AG09319 (cell line): Measurements from ENCODE around the gene AFG1L.
"Not testable (repeated sequence)": the region's sequence is repeated elsewhere in the genome, so short reads cannot be mapped to it uniquely, and the experiment has no call there.

Source experiments
- DNase-seq: peaks from one replicate; pipeline ENCODE4 v3.0.0-alpha.2; 2010; ENCODE audit warnings: low read depth; ENCODE audit errors: extremely low read depth
- CTCF ChIP-seq: IDR thresholded peaks from 2 replicates; pipeline ENCODE4 v1.5.1; 2011; ENCODE audit warnings: low read depth, mild to moderate bottlenecking, inconsistent platforms, low read length, moderate library complexity

The AFG1L gene

GRCh38 chr6:108442770-108443520, 148.1 kb downstream of the AFG1L start:
- DNase-seq = no peak
- TF ChIP-seq CTCF = no peak

GRCh38 chr6:108446629-108447150, 151.8 kb downstream of the AFG1L start:
- DNase-seq = no peak
- no peak for TF ChIP-seq CTCF

- no peak for TF ChIP-seq CTCF
These were observed 153.6 kb downstream of the AFG1L start for GRCh38 chr6:108448481-108448880.

GRCh38 chr6:108449717-108450116, 154.9 kb downstream of the AFG1L start:
- not testable (repeated sequence) for DNase-seq

More at GRCh38 chr6:108448481-108448880, 153.6 kb downstream of the AFG1L start:
- DNase-seq = no peak

- no peak for DNase-seq
- TF ChIP-seq CTCF = no peak
These were observed 157.0 kb downstream of the AFG1L start for GRCh38 chr6:108451816-108452215.

- no peak for TF ChIP-seq CTCF
- DNase-seq = no peak
These were observed 157.9 kb downstream of the AFG1L start for GRCh38 chr6:108452711-108453195.

- no peak for TF ChIP-seq CTCF
- DNase-seq = no peak
These were observed 158.8 kb downstream of the AFG1L start for GRCh38 chr6:108453601-108454185.
